HG03196 (cell line): Measurements from ENCODE around the gene FAM98B.
"Not testable (repeated sequence)": the region's sequence is repeated elsewhere in the genome, so short reads cannot be mapped to it uniquely, and the experiment has no call there.

ENCODE experiments used
- ATAC-seq: cut with Tn5 transposase; IDR thresholded peaks from one replicate; pipeline ENCODE4 v1.9.1; 2021; ENCODE audit not compliant: unreplicated experiment

FAM98B gene

GRCh38 chr15:38453971-38454695 is at the start of gene FAM98B:
Gene FAM98B (plus strand): TSS chr15:38454127. CDS start chr15:38454162, 35 bp downstream.
- ATAC-seq, result peak; percentile 88

GRCh38 chr15:38406436-38406835 is 47.5 kb upstream of the FAM98B start:
- ATAC-seq, result no peak

GRCh38 chr15:38408576-38408975 is 45.4 kb upstream of the FAM98B start:
- ATAC-seq, result no peak

- ATAC-seq, result no peak
Observed at GRCh38 chr15:38411902-38412301, 42.0 kb upstream of the FAM98B start.

- no peak for ATAC-seq
Observed at GRCh38 chr15:38412466-38412865, 41.5 kb upstream of the FAM98B start.

GRCh38 chr15:38414357-38414756 is 39.6 kb upstream of the FAM98B start:
- ATAC-seq, result no peak

- no peak for ATAC-seq
Observed at GRCh38 chr15:38421069-38421690, 32.7 kb upstream of the FAM98B start.

- peak; percentile 45 for ATAC-seq
Observed at GRCh38 chr15:38424101-38424552, 29.8 kb upstream of the FAM98B start.

- no peak for ATAC-seq
Observed at GRCh38 chr15:38425269-38425668, 28.7 kb upstream of the FAM98B start.

GRCh38 chr15:38427380-38427779 is 26.5 kb upstream of the FAM98B start:
- no peak for ATAC-seq

- ATAC-seq, result no peak
Observed at GRCh38 chr15:38430106-38430760, 23.7 kb upstream of the FAM98B start.

- ATAC-seq, result no peak
Observed at GRCh38 chr15:38436993-38437392, 16.9 kb upstream of the FAM98B start.

- ATAC-seq, result not testable (repeated sequence)
Observed at GRCh38 chr15:38437603-38438002, 16.3 kb upstream of the FAM98B start.

GRCh38 chr15:38438031-38438986 is 15.6 kb upstream of the FAM98B start:
- ATAC-seq, result no peak

- ATAC-seq, result peak; percentile 50
Observed at GRCh38 chr15:38440353-38441129, 13.4 kb upstream of the FAM98B start.

GRCh38 chr15:38441130-38441519 is 12.8 kb upstream of the FAM98B start:
- no peak for ATAC-seq

- ATAC-seq, result no peak
Observed at GRCh38 chr15:38454696-38455090, 766 bp downstream of the FAM98B start.

GRCh38 chr15:38455092-38455491 is 1.2 kb downstream of the FAM98B start:
- no peak for ATAC-seq

- ATAC-seq, result no peak
Observed at GRCh38 chr15:38458646-38459045, 4.7 kb downstream of the FAM98B start.

GRCh38 chr15:38459480-38459879 is 5.6 kb downstream of the FAM98B start:
- no peak for ATAC-seq
